AG09309 (cell line): Measurements from ENCODE around the gene TRIM15.

ENCODE experiments used
- DNase-seq: peaks from one replicate; pipeline ENCODE4 v3.0.0-alpha.2; 2010; ENCODE audit warnings: low read depth
- H3K4me3 ChIP-seq: 2 replicates; pipeline ENCODE4 v1.5.1; 2011; ENCODE audit warnings: mild to moderate bottlenecking, low read depth, low read length, moderate library complexity; ENCODE audit not compliant: control insufficient read depth
- TF ChIP-seq, protein P1 (sequence below): IDR thresholded peaks from 2 replicates; pipeline ENCODE4 v1.5.1; 2011; ENCODE audit warnings: mild to moderate bottlenecking, low read depth, low read length, inconsistent platforms; ENCODE audit not compliant: insufficient read depth, control insufficient read depth; ENCODE audit errors: missing control alignments

Gene TRIM15

DNA sequence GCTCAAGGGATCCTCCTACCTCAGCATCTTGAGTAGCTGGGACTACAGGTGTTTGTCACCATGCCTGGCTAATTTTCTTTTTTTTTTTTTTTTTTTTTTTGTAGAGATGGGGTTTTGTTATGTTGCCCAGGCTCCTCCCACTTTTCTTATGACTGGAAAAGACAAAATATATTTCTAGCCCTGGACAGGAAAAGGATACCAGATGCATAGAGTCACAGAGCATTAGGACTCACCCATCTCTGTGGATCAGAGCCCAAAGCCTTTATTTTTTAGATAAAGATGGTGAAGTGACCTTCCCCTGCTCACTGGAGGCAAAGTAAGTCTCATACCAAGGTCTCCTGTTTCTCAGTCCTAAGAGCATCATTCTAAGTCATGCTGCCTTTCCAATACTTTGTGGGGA is 5.8 kb upstream of the TRIM15 start:
- no peak for DNase-seq
- no peak overlapping the region for H3K4me3 ChIP-seq
- TF ChIP-seq, protein P1, sequence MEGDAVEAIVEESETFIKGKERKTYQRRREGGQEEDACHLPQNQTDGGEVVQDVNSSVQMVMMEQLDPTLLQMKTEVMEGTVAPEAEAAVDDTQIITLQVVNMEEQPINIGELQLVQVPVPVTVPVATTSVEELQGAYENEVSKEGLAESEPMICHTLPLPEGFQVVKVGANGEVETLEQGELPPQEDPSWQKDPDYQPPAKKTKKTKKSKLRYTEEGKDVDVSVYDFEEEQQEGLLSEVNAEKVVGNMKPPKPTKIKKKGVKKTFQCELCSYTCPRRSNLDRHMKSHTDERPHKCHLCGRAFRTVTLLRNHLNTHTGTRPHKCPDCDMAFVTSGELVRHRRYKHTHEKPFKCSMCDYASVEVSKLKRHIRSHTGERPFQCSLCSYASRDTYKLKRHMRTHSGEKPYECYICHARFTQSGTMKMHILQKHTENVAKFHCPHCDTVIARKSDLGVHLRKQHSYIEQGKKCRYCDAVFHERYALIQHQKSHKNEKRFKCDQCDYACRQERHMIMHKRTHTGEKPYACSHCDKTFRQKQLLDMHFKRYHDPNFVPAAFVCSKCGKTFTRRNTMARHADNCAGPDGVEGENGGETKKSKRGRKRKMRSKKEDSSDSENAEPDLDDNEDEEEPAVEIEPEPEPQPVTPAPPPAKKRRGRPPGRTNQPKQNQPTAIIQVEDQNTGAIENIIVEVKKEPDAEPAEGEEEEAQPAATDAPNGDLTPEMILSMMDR, result no peak

DNA sequence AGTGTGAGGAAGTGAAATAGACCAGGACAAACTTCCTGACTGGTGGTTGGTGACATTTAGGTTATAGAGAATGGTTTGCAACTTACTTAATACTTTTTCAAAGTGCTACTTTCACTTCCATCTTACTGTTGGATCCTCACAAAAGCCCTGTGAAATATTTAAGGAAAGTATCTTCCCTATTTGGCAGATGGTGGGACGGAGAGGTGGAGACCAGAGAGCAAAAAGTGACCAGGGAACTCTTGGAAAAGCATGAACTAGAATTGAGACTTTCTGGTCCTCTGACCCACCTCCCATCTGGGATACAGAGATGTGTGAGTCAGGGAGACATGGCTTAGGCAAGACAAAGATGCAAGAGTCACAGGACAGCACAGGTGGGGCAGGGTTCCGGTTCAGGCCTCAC is 5.3 kb upstream of the TRIM15 start:
- DNase-seq, result no peak
- TF ChIP-seq, protein P1, result no peak
- H3K4me3 ChIP-seq, result no peak overlapping the region

DNA sequence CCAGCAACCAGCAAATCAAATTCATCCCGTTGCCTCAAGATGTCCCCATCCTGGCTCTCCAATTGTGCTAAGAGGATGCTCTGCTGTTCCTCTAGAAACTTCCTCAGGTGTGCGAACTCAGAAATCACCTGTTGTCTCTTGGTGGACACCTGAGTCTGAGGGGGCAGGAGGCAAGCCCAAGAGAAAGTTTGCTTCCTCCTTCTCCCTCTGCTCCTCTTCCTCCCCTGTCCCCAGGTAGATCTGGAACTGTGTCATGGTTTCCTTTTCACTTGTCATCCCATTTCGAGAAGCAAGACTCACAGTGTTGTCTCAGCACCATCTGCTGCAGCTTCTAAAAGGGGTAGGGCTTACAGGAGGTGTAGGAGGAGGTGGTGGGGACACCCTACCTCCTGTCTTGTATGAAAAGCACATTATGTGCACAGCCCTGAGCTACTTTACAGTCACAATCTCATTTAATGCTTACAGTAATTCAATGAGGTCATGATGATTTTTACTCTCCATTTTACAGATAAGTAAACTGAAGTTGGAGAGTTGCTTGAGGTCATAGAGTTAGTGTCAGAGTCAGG is 4.8 kb upstream of the TRIM15 start:
- DNase-seq, result no peak
- no peak overlapping the region for H3K4me3 ChIP-seq
- TF ChIP-seq, protein P1, result no peak

DNA sequence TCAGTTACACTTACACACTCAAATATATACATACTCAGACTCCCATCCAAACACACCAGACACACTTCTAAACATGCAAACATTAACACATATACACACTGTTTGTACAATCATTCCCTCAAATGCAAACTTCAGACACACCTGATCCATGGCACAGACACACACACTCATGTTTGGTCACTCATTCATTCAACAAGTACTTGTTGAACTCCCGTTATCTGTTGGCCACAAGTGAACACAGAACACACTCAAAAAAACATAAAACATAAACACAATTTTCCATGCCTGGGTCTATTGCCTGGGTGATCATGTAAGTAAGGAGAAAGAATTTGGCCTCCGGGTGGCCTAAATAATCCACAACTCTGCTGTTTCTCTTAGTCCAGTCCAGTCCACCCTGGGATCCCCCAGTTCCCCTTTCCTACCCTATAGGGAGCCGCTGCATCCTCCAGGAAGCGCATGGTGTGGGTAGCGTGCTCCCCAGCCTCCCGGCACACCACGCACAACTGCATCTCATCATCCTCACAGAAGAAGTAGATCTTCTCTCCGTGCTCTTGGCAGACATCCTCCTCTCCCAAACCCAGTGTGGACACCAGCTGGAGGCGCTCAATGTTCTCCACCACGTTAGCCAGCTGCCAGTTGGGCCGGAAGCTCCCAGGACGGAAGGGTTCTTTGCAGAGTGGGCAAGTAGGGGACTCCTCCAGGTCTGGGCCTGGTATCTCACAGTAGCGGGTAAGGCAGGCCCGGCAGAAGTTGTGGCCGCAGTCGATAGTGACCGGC is 3.1 kb upstream of the TRIM15 start:
- TF ChIP-seq, protein P1, result no peak
- no peak overlapping the region for H3K4me3 ChIP-seq
- no peak for DNase-seq

DNA sequence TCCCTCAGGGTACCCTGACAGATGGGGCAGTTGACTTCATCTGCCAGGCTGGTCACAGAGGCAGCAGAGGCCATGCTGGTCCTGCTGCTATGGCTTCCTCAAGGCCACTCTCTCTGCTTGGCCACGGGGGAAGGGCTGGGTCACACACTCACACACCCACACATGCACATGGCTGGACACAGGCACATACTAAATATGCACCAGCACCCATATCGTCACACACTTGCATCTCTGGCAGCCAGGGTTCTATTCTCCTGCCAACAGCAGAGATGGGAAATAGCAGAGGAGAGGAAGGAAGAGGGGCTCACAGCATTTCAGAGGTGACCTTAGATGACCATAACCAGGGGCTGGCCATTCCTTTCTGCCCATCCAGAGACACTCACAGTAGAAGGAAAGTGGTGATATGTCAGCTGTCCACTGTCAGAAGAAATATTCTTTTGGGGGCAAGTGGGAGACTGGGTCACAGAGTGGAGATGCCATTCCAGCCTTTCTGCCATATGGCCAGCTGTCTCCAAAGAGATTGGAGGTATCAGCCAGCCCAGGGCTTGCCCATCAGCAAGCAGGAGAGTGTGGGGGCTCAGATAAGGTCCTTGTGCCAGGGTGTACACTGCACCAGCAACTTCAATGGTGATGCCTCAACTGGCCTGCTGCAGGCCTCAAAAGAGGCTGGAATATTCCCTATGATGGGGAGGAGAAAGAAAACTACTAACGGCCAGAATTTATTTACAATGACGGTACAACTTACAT is 2.4 kb upstream of the TRIM15 start, which contains the start of gene TRIM10:
TRIM10 (minus strand) TSS at position 427 of the 747 bp plus-strand sequence; CDS start at position 74, 353 bp downstream.
- H3K4me3 ChIP-seq, result no peak within 1 kb of the TSS
- TF ChIP-seq, protein P1, result no peak
- DNase-seq, result no peak

DNA sequence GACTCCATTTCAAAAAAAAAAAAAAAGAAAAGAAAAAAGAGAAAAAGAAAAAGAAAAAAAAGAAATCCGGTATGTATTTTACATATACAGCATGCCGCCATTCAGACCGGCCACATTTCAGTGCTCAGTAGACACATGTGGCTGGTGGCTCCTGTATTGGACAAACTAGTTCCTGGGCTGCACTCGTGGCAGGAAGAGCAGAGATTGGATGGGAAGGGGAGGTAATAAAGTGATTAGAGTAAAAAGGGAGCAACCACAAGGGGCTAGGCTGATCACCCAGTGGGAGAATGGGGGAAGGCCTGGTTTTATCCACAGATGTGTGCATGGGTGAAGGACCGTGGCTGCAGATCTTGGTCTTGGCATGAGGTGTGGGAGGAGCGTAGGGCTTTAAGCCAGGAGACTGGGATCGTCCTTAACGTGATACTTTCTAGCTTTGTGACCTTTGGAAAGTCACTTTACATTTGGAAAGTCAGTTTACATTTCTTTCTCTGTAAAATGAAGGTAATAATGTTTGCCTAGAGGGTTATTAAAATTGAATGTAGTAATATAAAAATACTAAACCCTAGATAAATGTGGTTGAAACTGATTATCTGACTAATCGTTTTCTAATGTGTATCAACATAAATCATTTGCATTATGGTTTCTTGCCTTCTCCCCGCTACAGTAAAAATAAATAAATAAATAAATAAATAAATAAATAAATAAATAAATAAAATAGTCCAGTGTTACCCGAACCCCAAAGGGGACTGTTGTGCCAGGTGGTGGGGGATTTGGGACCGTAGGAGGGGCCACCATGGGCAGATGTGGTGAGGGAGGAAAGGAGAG is 869 bp upstream of the TRIM15 start:
- TF ChIP-seq, protein P1, result no peak
- no peak for DNase-seq
- H3K4me3 ChIP-seq, result no peak overlapping the region
